A549 (cell line): ENCODE results near the gene ZNF521.

Source experiments
- CBX8 ChIP-seq: fragments of 200-600 bp; sonication (generic); IDR thresholded peaks from 2 replicates; pipeline ENCODE4 v1.6.1; 2016
- CEBPB ChIP-seq, 2 experiments: fragments of >200 bp in 1 of 2; sonication (Bioruptor Twin) in 1 of 2; formaldehyde crosslinking in 1 of 2; IDR thresholded peaks; 2 replicates each; pipeline ENCODE4 v1.6.1; 2012 to 2016
- EP300 ChIP-seq, 2 experiments: fragments of >200 bp; sonication (Bioruptor Twin); formaldehyde crosslinking; IDR thresholded peaks; 2 replicates in 1 of 2; 3 replicates in 1 of 2; pipeline ENCODE4 v1.6.1; 2016 to 2017
- FOSL2 ChIP-seq, 2 experiments: fragments of 450-650 bp in 1 of 2; fragments of >200 bp in 1 of 2; sonication (Bioruptor Twin) in 1 of 2; formaldehyde crosslinking; IDR thresholded peaks; 2 replicates each; pipeline versions ENCODE4 v1.5.0 to v1.6.1; 2016 to 2020; ENCODE audit warnings: mild to moderate bottlenecking in 1 of 2, moderate library complexity in 1 of 2
- JUN ChIP-seq, 2 experiments: fragments of >200 bp; sonication (Bioruptor Twin); formaldehyde crosslinking; IDR thresholded peaks; 2 replicates in 1 of 2; 3 replicates in 1 of 2; pipeline ENCODE4 v1.6.1; 2016 to 2017
- MAFK ChIP-seq: fragments of 450-650 bp; IDR thresholded peaks from 2 replicates; pipeline ENCODE4 v1.6.1; 2014; ENCODE audit not compliant: partially characterized antibody
- MYC ChIP-seq: IDR thresholded peaks from 2 replicates; pipeline ENCODE4 v1.6.1; 2012; ENCODE audit warnings: mild to moderate bottlenecking, inconsistent platforms, low read length, improper control_type of control experiment, borderline replicate concordance
- PHF8 ChIP-seq: fragments of 200-600 bp; sonication (generic); IDR thresholded peaks from 2 replicates; pipeline ENCODE4 v1.6.1; 2016; ENCODE audit warnings: low read depth, mild to moderate bottlenecking, antibody characterized with exemption, moderate library complexity, borderline replicate concordance
- RAD21 ChIP-seq, 2 experiments: fragments of >200 bp in 1 of 2; sonication (Bioruptor Twin) in 1 of 2; formaldehyde crosslinking in 1 of 2; IDR thresholded peaks in 1 of 2; conservative IDR thresholded peaks in 1 of 2; 2 replicates in 1 of 2; 3 replicates in 1 of 2; pipeline ENCODE4 v1.6.1; 2012 to 2018; ENCODE audit warnings: inconsistent platforms in 1 of 2
- REST ChIP-seq: fragments of 200-600 bp; sonication (generic); IDR thresholded peaks from 2 replicates; pipeline ENCODE4 v1.6.1; 2016; ENCODE audit warnings: antibody characterized with exemption, mild to moderate bottlenecking, moderate library complexity
- SMC3 ChIP-seq: fragments of >200 bp; sonication (Bioruptor Twin); formaldehyde crosslinking; IDR thresholded peaks from 3 replicates; pipeline ENCODE4 v1.6.1; 2018; ENCODE audit warnings: inconsistent platforms
- USF2 ChIP-seq: fragments of 450-650 bp; IDR thresholded peaks from 2 replicates; pipeline ENCODE4 v1.6.1; 2014; ENCODE audit warnings: antibody characterized with exemption
- TF ChIP-seq, protein P1 (sequence below): IDR thresholded peaks from 2 replicates; pipeline ENCODE4 v1.6.1; 2012
- TF ChIP-seq, protein P2 (sequence below): fragments of >200 bp; sonication (Bioruptor Twin); formaldehyde crosslinking; IDR thresholded peaks from 3 replicates; pipeline ENCODE4 v1.5.1; 2016

- TF ChIP-seq USF2: no peak
- TF ChIP-seq, protein P1, sequence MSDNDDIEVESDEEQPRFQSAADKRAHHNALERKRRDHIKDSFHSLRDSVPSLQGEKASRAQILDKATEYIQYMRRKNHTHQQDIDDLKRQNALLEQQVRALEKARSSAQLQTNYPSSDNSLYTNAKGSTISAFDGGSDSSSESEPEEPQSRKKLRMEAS: no peak
- TF ChIP-seq JUN (IDR thresholded peaks at IDR 0.05): no peak
- TF ChIP-seq REST: no peak
- no peak for TF ChIP-seq FOSL2 (IDR thresholded peaks at IDR 0.05)
- TF ChIP-seq FOSL2 (CRISPR knock-in tag; IDR thresholded peaks at IDR 0.05): no peak
- TF ChIP-seq, protein P2, sequence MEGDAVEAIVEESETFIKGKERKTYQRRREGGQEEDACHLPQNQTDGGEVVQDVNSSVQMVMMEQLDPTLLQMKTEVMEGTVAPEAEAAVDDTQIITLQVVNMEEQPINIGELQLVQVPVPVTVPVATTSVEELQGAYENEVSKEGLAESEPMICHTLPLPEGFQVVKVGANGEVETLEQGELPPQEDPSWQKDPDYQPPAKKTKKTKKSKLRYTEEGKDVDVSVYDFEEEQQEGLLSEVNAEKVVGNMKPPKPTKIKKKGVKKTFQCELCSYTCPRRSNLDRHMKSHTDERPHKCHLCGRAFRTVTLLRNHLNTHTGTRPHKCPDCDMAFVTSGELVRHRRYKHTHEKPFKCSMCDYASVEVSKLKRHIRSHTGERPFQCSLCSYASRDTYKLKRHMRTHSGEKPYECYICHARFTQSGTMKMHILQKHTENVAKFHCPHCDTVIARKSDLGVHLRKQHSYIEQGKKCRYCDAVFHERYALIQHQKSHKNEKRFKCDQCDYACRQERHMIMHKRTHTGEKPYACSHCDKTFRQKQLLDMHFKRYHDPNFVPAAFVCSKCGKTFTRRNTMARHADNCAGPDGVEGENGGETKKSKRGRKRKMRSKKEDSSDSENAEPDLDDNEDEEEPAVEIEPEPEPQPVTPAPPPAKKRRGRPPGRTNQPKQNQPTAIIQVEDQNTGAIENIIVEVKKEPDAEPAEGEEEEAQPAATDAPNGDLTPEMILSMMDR: no peak
- TF ChIP-seq EP300 (IDR thresholded peaks at IDR 0.05): no peak
- TF ChIP-seq CBX8: no peak
- TF ChIP-seq PHF8: no peak
- TF ChIP-seq SMC3: no peak
- no peak for TF ChIP-seq RAD21 (conservative IDR thresholded peaks at IDR 0.05 in 1 of 2, IDR thresholded peaks at IDR 0.05 in 1 of 2)
- no peak for TF ChIP-seq MYC
- no peak for TF ChIP-seq CEBPB (IDR thresholded peaks at IDR 0.05)
- TF ChIP-seq MAFK: no peak
Measured at GRCh38 chr18:25289001-25289631, 62.9 kb downstream of the ZNF521 start.
